H9 (cell line): ENCODE results near the gene PGRMC1. TPM values are rescaled to one million over a fixed set of nuclear protein-coding genes. Genes with fewer than 3 reads are reported as not detected.

Experiments used
- DNase-seq: peaks from one replicate; pipeline ENCODE4 v3.0.0-alpha.2; 2017
- H2AFZ ChIP-seq: one replicate; pipeline ENCODE4 v1.6.1; 2013; ENCODE audit warnings: mild to moderate bottlenecking, low read length, control low read depth, moderate library complexity
- H2AK5ac ChIP-seq: 2 replicates; pipeline ENCODE4 v1.6.1; 2013; ENCODE audit warnings: low read length, control low read depth, mixed read lengths; ENCODE audit not compliant: insufficient read length
- H2BK120ac ChIP-seq: one replicate; pipeline ENCODE4 v1.6.1; 2013; ENCODE audit warnings: low read depth, mild to moderate bottlenecking, low read length, control low read depth, inconsistent platforms; ENCODE audit not compliant: poor library complexity, severe bottlenecking
- H2BK12ac ChIP-seq: 2 replicates; pipeline ENCODE4 v1.6.1; 2013; ENCODE audit warnings: low read length, control low read depth, mixed read lengths, low read depth; ENCODE audit not compliant: insufficient read length
- H2BK15ac ChIP-seq: 2 replicates; pipeline ENCODE4 v1.6.1; 2013; ENCODE audit warnings: low read depth, low read length, control low read depth
- H2BK20ac ChIP-seq: one replicate; pipeline ENCODE4 v1.6.1; 2013; ENCODE audit warnings: low read depth, mild to moderate bottlenecking, low read length, control low read depth, inconsistent platforms; ENCODE audit not compliant: poor library complexity, severe bottlenecking
- H2BK5ac ChIP-seq: 2 replicates; pipeline ENCODE4 v1.6.1; 2013; ENCODE audit warnings: low read length, control low read depth, mixed read lengths; ENCODE audit not compliant: insufficient read length
- H3K14ac ChIP-seq: 2 replicates; pipeline ENCODE4 v1.6.1; 2013; ENCODE audit warnings: low read length, control low read depth; ENCODE audit not compliant: insufficient read depth
- H3K18ac ChIP-seq: 2 replicates; pipeline ENCODE4 v1.6.1; 2013; ENCODE audit warnings: low read depth, mild to moderate bottlenecking, mixed read lengths, low read length, control low read depth; ENCODE audit not compliant: insufficient read length
- H3K23ac ChIP-seq: 2 replicates; pipeline ENCODE4 v1.6.1; 2013; ENCODE audit warnings: low read length, control low read depth, mixed read lengths, low read depth; ENCODE audit not compliant: insufficient read length
- H3K23me2 ChIP-seq: 2 replicates; pipeline ENCODE4 v1.6.1; 2013; ENCODE audit warnings: low read depth, mild to moderate bottlenecking, mixed read lengths, low read length, control low read depth; ENCODE audit not compliant: insufficient read length, poor library complexity, severe bottlenecking
- H3K27ac ChIP-seq: 2 replicates; pipeline ENCODE4 v1.5.1; 2013; ENCODE audit warnings: low read length, control low read depth, mixed read lengths, low read depth; ENCODE audit not compliant: insufficient read length
- H3K27me3 ChIP-seq: 2 replicates; pipeline ENCODE4 v1.6.1; 2013; ENCODE audit warnings: low read length, control low read depth, inconsistent platforms; ENCODE audit not compliant: insufficient read depth
- H3K4ac ChIP-seq: 2 replicates; pipeline ENCODE4 v1.6.1; 2013; ENCODE audit warnings: low read depth, mild to moderate bottlenecking, control low read depth, inconsistent platforms, low read length, moderate library complexity
- H3K4me1 ChIP-seq: 2 replicates; pipeline ENCODE4 v1.6.1; 2013; ENCODE audit warnings: low read length, control low read depth, inconsistent platforms; ENCODE audit not compliant: insufficient read depth
- H3K4me2 ChIP-seq: 2 replicates; pipeline ENCODE4 v1.6.1; 2013; ENCODE audit warnings: low read length, control low read depth, mixed read lengths; ENCODE audit not compliant: insufficient read length, insufficient read depth
- H3K56ac ChIP-seq: 2 replicates; pipeline ENCODE4 v1.6.1; 2013; ENCODE audit warnings: low read depth, mild to moderate bottlenecking, mixed read lengths, low read length, control low read depth; ENCODE audit not compliant: insufficient read length
- H3K79me1 ChIP-seq: 2 replicates; pipeline ENCODE4 v1.6.1; 2013; ENCODE audit warnings: low read depth, mild to moderate bottlenecking, moderate library complexity, low read length, control low read depth, inconsistent platforms; ENCODE audit not compliant: insufficient read depth, poor library complexity, severe bottlenecking
- H3K79me2 ChIP-seq: 2 replicates; pipeline ENCODE4 v1.6.1; 2013; ENCODE audit warnings: low read length, control low read depth, inconsistent platforms; ENCODE audit not compliant: insufficient read depth
- H3K9ac ChIP-seq: 2 replicates; pipeline ENCODE4 v1.6.1; 2013; ENCODE audit warnings: low read length, control low read depth, mixed read lengths; ENCODE audit not compliant: insufficient read length; ENCODE audit errors: extremely low read depth
- H3K9me3 ChIP-seq: one replicate; pipeline ENCODE4 v1.6.1; 2013; ENCODE audit warnings: low read depth, low read length, inconsistent platforms; ENCODE audit not compliant: control insufficient read depth
- H3T11ph ChIP-seq: one replicate; pipeline ENCODE4 v1.6.1; 2013; ENCODE audit warnings: mild to moderate bottlenecking, low read length, control low read depth, inconsistent platforms
- H4K20me1 ChIP-seq: one replicate; pipeline ENCODE4 v1.6.1; 2013; ENCODE audit not compliant: control insufficient read depth, insufficient read length, insufficient read depth
- H4K5ac ChIP-seq: 2 replicates; pipeline ENCODE4 v1.6.1; 2013; ENCODE audit warnings: low read depth, mild to moderate bottlenecking, mixed read lengths, low read length, control low read depth; ENCODE audit not compliant: insufficient read length
- H4K8ac ChIP-seq: replicated peaks from 2 replicates; pipeline ENCODE4 v1.6.1; 2013; ENCODE audit warnings: low read length, control low read depth, mixed read lengths, low read depth; ENCODE audit not compliant: insufficient read length
- H4K91ac ChIP-seq: 2 replicates; pipeline ENCODE4 v1.6.1; 2013; ENCODE audit warnings: low read depth, mild to moderate bottlenecking, moderate library complexity, mixed read lengths, low read length, control low read depth; ENCODE audit not compliant: insufficient read length
- H3K27ac Mint-ChIP-seq, 3 experiments: 2 replicates in 2 of 3; 3 replicates in 1 of 3; pipeline ENCODE4 v1.8.0; 2020 to 2021; ENCODE audit warnings: mixed read lengths in 3 of 3, mild to moderate bottlenecking in 1 of 3, moderate library complexity in 1 of 3
- H3K27me3 Mint-ChIP-seq: 2 replicates; pipeline ENCODE4 v1.8.0; 2021; ENCODE audit warnings: low read depth, mild to moderate bottlenecking, moderate library complexity, mixed read lengths
- H3K36me3 Mint-ChIP-seq, 3 experiments: 2 replicates in 2 of 3; 3 replicates in 1 of 3; pipeline ENCODE4 v1.8.0; 2020 to 2021; ENCODE audit warnings: low read depth in 3 of 3, mixed read lengths in 3 of 3; ENCODE audit not compliant: insufficient read depth in 1 of 3
- H3K4me1 Mint-ChIP-seq, 2 experiments: 2 replicates each; pipeline ENCODE4 v1.8.0; 2020; ENCODE audit warnings: mixed read lengths in 2 of 2
- H3K4me3 Mint-ChIP-seq, 2 experiments: 2 replicates in 1 of 2; 3 replicates in 1 of 2; pipeline ENCODE4 v1.8.0; 2020 to 2021; ENCODE audit warnings: mild to moderate bottlenecking in 2 of 2, mixed read lengths in 2 of 2, moderate library complexity in 1 of 2
- H3K9me3 Mint-ChIP-seq, 2 experiments: 2 replicates in 1 of 2; 3 replicates in 1 of 2; pipeline ENCODE4 v1.8.0; 2020; ENCODE audit warnings: mild to moderate bottlenecking in 2 of 2, mixed read lengths in 2 of 2, moderate library complexity in 1 of 2
- WGBS: extraction: QIAGEN DNeasy Blood & Tissue Kit; methylation state at CpG from one replicate; pipeline ENCODE4 v1.1.7; 2013; ENCODE audit warnings: missing lambda C conversion rate, low lambda C conversion rate, mixed read lengths; ENCODE audit not compliant: insufficient read length; ENCODE audit errors: extremely low coverage; 5-methylcytosine and 5-hydroxymethylcytosine counted together
- total RNA-seq: library from RNA; stranded (reverse); gene quantifications from 2 replicates; pipeline ENCODE4 v1.2.1, GENCODE V29; 2021
- TF ChIP-seq, protein P1 (sequence below): fragments of 200-600 bp; sonication (generic); conservative IDR thresholded peaks from 3 replicates; pipeline ENCODE4 v1.8.0; 2021; ENCODE audit warnings: antibody characterized with exemption, mild to moderate bottlenecking

The PGRMC1 gene
- total RNA-seq, 1 experiment from 2014 or later = 133 TPM

DNA sequence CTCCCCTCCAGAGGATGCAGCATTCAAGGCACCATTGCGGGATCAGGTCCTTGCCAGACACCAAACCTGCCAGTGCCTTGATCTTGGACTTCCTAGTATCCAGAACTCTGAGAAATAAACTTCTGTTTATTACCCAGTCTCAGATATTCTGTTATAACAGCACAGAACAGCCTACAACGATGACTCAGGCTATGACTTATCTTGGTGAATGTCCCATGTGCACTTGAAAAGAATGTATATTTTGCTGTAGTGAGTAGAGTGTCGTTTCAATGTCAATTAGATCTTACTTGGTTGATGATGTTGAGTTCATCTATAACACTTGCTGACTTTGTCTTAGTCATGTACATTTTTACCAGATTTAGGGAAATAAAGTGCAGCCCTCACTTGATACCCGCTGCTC, 34.5 kb upstream of the PGRMC1 start:
- H4K8ac ChIP-seq = no peak overlapping the region
- H3K79me2 ChIP-seq = no peaks in the 10 kb centered on the region
- Mint-ChIP-seq H3K4me1 (peaks cover 3% of the 10 kb centered on the region in 2 experiments), H3K9me3 (peaks cover 78 to 87% of the 10 kb centered on the region in 2 experiments), H3K27ac (no peak overlapping the region), H3K27me3 (peaks cover 2% of the 10 kb centered on the region; the same call in 1 of the 2 replicates), H3K4me3 (no peak overlapping the region), H3K36me3 (no peaks in the 10 kb centered on the region; a peak in 1 of 7 replicates)
- no peak overlapping the region for H4K5ac ChIP-seq
- H3K9ac ChIP-seq = no peak overlapping the region
- H3K18ac ChIP-seq = no peak overlapping the region
- no peak overlapping the region for H3K14ac ChIP-seq
- H2AFZ ChIP-seq = no peak overlapping the region
- H2BK5ac ChIP-seq = no peak overlapping the region
- no peak overlapping the region for H3K4me2 ChIP-seq
- no peak for DNase-seq
- H3K4me1 ChIP-seq = no peaks in the 10 kb centered on the region
- no peak overlapping the region for H2BK12ac ChIP-seq
- H3K23me2 ChIP-seq = no peaks in the 10 kb centered on the region
- H2AK5ac ChIP-seq = no peak overlapping the region
- no peak overlapping the region for H3K56ac ChIP-seq
- peaks cover 18% of the 10 kb centered on the region for H3K9me3 ChIP-seq
- no peak overlapping the region for H4K91ac ChIP-seq
- no peaks in the 10 kb centered on the region for H4K20me1 ChIP-seq
- H2BK120ac ChIP-seq = no peak overlapping the region
- H3K27me3 ChIP-seq = no peaks in the 10 kb centered on the region
- TF ChIP-seq, protein P1, sequence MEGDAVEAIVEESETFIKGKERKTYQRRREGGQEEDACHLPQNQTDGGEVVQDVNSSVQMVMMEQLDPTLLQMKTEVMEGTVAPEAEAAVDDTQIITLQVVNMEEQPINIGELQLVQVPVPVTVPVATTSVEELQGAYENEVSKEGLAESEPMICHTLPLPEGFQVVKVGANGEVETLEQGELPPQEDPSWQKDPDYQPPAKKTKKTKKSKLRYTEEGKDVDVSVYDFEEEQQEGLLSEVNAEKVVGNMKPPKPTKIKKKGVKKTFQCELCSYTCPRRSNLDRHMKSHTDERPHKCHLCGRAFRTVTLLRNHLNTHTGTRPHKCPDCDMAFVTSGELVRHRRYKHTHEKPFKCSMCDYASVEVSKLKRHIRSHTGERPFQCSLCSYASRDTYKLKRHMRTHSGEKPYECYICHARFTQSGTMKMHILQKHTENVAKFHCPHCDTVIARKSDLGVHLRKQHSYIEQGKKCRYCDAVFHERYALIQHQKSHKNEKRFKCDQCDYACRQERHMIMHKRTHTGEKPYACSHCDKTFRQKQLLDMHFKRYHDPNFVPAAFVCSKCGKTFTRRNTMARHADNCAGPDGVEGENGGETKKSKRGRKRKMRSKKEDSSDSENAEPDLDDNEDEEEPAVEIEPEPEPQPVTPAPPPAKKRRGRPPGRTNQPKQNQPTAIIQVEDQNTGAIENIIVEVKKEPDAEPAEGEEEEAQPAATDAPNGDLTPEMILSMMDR = no peak
- no peaks in the 10 kb centered on the region for H3K79me1 ChIP-seq
- H3T11ph ChIP-seq = no peak overlapping the region
- H3K23ac ChIP-seq = no peak overlapping the region
- H2BK15ac ChIP-seq = no peak overlapping the region
- no peak overlapping the region for H3K4ac ChIP-seq
- H3K27ac ChIP-seq = no peak overlapping the region
- WGBS = no CpG with 5 or more reads among the region's 4 CpGs
- H2BK20ac ChIP-seq = no peak overlapping the region
